TTC549 (cell line): ENCODE results near the gene PRKCE.

Source experiments
- FAIRE-seq: peaks from 2 replicates; lab custom pipeline; 2012; peaks lifted over from hg19 to GRCh38; lab: Jason Lieb, UNC

Gene PRKCE

DNA sequence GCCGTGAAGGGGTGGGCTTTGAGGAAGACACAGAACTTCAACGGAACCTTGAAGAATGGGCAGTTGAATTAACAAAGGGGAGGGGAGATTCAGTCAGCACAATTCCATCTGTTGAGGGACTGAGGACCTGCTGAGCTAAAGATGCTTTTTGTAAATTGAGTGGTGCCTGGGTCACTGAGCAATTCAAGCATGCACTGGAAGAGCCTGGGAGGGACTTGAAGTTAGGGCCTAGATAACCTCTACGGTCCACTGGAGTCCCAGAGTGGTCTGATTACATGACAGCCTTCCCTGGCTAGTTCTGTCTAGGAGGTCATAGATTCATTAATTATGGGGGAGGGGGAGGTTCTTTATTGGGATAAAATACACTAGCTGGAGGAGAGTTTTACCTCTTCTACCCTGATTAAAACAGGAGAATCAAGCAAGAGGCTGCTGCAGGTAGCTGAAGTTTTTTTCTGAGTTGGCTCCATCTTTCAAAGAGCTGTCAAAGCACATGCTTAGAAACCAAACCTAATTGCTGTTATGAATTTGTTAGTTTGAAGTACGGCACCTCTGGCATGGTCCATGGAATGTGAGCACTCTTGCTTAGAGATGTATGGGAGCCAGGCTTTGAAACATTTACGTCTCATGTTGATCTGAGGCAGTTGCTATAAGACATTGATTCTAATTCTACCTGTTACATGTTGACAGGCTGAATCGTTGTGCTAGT, 290.2 kb downstream of the PRKCE start:
- FAIRE-seq = no peak

DNA sequence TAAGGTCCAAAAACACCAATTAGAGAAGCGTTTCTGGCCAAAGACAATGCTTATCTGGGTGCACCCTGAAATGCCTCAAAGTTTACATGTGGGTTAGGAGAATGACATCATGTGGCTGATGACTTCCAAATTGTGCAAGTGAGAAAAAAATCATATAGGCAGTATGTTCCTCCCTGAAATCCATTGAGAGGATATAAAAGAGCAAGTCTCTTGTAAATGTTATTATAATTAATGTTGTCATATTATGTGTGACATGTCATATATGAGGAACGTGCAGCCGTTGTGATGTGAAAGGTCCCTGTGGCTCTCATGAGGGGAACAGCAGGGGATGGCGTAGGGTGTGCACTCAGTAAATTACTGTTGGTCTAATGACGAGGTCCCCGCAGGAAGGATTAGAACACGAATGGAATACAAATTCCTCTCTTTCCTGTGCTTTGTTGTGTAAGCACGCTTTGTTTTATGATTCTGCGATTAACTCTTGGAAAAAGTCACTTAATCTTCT, 290.8 kb downstream of the PRKCE start:
- FAIRE-seq = no peak

DNA sequence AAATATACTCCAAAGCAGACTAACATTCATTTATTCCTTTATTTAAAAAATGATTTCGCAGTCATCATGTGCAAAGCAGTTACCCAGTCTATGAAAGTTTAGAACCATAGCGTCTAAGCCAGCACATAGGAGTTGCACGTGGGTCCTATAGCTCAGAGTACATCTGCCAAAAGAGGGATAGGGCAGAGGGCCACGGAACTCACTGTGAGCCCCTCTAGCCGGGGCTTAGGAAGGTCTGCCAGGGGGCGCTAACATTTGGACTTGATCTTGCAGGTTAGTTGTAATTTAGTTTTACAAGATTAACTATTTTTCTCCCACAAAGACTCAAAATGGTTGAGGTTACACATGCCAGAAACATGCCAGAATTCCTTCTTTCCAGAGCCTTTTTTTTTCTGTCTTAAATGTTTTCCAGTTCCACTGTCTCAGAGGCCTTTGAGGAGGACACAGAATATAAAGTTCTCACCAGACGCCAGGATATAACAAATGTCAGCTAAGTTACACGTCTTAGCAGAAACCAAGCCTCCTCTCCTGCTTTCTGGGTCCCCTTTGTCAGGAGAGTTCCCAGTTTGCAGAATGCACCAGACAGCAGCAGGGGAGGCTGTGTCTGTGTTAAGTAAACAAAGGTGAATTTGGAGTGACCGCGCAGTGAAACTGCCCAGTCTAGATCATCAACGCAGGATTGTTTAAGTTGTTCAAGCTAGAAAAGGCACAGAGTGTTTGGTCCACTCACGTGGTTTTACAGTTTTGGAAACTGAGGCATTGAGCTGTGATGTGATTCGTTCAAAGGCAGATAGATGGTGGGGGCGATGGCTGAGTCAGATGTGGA, 292.0 kb downstream of the PRKCE start:
- no peak for FAIRE-seq

DNA sequence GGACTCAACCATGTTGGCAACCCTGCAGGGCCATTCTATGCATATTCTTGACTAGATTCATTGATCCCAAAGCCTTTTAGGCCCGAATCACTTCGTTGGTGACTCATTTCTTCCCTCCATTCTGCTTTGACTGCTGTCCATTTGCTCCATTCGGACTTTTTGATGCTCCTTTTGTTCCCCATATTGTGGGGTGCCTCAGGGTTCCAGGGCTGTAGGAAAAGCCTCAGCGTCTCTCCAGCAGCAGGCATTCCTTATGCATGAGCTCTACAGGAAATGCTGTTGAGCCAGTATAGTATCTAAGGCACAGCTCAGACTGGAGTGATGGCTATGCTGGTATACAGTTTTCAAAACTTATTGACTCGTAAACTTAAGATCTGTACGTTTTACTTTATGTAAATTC, 292.6 kb downstream of the PRKCE start:
- FAIRE-seq = no peak

DNA sequence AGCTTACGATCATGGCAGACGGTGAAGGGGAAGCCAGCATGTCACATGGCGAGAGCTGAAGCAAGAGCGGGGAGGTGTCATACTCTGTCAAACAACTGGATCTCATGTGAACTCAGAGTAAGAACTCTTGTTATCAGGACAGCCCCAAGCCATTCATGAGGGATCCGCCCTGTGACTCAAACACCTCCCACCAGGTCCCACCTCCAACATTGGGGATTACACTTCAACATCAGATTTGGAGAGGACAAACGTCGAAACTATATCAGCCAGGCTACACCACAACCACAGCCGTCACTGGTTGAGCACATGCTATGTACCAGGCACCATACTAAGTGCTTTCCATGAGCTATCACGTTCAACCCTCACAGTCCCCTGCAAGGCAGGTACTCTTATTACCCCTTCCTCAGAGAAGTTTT, 293.8 kb downstream of the PRKCE start:
- FAIRE-seq = no peak

DNA sequence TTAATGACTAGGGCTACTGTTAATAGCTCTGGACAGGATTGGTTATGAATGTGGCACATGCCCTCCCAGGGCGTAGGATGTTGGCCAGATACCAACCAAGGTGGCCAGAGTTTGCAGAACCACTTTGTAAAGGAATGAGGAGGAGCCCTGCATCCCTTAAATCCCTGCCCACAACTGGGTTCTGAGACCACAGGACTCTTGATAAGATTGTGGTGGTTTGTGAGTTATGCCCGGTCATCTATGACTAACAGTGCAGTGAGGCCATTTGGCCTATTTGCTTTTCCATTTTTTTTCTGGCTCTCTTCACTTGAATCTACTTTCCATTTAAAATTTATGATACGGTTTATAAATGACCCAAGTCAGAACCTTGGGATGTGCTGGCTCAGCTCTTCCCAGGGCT, 294.5 kb downstream of the PRKCE start:
- no peak for FAIRE-seq

DNA sequence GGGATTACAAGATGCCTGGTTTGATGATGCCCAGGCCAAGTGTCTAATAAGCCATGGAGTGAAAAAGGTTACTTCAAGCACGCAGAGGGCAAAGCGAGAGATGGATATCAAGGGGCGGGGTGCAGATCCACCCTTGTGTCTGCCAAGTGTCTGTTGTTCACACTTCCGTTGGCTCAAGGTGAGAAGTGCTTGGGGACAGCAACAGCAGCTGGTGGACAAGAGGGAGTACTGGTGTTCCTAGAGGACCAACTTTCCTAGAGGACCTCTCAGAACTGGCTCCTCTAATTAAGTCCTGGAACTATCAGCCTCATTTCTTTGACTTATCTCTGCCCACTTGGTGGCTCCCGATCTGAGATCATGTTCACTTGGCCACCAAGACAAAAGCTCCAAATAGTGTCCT, 299.1 kb downstream of the PRKCE start:
- FAIRE-seq = no peak

DNA sequence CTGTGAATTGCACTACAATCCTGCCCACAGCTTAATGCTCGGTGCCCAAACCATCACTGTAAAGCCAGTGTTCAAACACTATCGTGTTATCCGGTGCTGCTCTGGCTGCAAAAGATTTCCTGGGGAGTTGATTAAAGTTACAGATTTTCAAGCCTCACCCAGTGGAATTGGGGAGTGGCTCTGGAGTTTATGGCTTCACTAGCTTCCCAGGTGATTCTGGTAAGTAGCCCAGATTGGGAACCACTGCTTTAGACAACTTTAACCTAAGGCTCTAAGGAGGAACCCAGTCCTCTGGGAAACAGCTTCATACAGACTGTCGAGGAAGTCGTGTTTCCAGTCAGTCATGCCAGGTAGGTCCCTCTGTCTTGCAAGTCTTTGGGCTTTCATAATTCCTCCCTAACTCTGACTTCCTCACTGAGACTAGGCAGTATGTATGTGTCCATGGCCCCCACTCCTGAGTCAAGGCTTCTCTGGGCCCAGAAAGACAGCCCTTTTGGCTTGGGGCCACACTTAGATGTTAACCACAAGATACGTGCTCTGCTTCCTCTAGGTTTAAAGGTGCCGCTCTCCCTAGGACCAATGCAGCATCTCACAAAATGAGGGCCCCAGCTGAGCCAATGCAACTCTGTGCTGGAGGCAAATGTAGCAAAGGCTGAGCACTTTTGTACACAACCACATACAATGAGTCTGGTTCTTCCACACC, 299.7 kb downstream of the PRKCE start:
- FAIRE-seq = no peak

DNA sequence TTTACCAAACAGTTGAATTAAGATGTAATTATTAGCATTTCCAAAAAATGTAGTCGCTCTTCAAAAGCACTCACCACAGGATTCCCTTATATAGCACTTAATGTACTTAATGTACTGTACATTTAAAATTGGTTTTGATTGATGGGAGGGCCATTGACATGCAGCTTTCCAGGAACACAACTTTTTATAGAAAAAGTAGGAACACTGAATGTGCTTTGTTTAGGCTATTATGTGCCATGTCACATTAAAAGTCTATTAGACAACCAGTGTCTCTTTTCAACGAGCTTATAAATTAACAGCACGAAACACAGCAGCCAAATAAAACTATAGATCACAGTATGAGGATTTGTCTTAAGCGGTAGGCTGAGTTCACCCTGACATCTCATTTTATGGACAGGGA, 301.1 kb downstream of the PRKCE start:
- FAIRE-seq = no peak

DNA sequence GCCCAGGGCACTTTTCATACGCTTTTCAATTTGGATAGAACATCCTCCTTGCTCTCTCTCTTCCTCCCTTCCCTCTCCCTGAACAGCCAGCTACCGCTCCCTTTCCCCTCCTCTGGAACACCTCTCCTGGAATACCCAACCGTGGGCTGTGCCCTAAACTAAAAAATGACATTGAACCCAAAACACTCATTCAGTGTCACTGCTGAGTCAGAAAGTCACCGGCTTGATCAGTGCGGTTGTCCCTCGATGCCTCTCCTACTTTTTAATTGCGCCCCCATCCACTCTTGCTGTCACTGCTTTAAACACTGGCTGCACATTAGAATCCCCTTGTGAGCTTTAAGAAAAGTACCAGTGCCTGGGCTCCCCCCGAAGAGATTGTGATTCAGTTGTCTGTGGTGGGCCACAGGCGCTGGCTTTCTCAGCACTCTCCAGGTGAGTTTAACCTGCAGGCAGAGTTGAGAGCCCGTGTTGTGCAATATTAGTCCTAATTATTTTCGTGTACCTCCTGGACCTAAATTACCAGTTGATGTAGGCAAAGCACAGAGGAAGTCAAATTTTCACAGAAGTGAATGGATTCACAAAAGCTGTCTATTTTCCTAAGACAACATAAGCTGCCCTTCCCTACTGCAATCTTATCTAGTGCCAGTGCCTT, 302.0 kb downstream of the PRKCE start:
- no peak for FAIRE-seq

DNA sequence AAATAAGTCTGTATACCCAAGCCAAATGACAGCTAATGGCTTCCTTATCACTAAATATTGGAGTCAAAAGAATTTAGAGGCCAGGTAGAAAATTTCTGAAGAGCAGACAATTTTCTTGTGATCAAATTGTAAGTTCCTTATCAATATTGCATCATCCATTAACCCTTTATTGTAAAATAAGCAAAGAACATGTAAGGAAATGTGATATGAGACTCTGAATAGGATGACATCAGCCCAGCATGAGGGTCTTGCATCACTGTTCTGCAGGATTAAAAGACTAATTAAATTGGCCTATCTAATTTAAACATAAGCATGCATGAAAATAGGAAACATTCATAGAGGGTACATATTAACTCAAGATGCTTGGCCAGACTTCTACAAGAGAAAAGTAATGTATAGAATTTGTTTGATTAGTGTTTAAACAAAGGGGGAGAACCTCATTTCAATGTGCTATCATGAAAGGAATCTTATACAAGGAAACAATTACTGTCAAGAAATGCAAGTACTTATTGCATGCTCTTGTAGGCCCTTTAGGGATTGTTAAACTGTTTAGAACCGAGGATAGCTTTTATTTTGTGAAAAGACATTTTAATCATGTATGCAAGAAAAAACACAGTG, 302.9 kb downstream of the PRKCE start:
- no peak for FAIRE-seq

DNA sequence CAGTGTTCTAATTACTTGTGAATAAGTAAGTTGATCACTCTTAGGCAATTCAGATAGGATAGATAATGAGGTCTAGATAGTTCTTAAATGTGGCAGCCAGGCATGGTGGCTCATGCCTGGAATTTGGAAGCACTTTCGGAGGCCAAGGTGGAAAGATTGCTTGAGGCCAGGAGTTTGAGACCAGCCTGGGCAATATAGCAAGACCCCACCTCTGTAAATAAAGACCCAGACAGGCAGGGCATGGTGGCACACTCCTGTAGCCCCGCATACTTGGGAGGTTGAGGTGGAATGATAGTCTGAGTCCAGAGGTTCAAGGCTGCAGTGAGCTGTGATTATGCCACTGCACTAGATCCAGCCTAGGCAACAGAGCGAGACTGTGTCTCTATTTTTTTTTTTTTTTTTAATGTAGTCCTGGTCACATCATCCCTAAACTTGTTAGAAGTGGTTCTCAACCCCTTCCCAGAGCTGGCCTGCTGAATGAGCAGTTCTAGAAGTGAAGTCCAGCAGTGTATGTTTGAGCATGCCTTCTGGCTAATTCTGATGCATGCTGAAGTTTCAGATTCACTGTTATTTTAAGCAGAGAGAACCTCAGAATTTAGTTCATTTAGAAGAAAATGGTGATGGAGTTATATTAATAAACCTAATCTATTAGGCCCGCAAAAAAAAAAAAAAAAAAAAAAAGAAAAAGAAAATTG, 306.2 kb downstream of the PRKCE start:
- no peak for FAIRE-seq

DNA sequence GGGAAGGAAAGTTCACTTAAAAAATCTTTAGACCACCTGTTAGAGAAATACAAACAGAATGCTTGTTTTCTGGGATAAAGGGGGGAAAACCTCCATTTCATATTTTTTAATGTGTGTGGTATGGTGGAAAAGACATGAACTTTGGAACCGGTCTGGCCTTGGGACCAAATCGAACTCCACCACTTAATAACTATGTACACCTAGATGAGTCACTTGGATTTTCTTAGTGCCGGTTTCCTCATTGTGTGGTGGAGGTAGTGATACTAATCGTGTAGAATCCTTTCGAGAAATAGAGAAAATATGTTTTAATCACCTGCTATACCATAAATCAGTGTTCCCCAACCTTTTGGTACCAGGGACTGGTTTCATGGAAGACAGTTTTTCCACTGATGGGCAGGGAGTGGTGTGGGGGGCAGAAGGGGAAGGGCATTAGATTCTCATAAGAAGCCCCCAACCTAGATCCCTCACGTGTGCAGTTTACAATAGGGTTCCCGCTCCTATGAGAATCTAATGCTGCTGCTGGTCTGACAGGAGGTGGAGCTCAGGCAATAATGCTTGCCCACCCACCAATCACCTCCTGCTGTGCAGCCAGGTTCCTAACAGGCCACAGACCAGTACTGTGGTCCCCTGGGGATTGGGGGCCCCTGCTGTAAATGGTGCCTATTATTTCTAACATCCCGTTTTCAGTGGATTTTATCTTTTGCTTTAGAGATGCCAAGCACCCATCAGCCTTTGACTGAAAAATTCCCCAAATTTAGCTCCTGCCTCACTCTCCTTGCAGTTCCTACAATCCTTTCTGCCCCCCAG, 308.8 kb downstream of the PRKCE start:
- no peak for FAIRE-seq

DNA sequence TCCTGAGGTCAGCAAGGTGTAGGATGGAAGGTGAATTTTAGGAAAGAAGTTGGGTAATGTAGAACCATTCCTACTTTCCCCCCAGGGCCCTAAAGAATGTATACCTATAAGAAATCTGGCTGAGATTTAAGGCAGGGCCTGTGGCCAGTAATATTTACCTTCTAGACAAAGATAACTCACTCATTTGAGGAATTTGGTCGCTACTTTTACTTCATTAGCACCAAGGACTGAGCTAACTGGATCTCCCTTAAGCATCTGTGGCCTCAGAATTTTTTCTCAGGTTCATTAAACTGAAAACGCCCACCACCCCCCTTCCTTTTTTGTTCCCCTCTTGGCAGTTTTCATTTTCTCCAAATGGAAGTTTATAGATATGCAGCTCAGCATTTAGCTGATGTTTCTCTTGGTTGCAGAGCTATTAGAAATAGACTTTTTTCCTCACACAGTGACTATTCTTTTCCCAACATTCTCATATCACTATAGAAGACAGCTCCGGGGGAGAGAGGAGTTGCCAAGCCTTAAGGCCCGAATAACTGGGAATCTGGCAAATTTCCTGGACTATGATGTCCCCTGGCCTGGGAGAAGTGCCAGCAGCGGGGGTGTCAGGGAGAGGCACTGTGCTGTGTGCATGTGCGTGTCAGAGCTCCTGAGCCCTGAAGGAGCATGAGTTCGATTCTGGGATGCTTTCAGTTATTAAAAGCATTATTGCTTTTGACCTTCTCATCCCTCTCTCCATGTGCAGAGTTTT, 310.9 kb downstream of the PRKCE start:
- no peak for FAIRE-seq

DNA sequence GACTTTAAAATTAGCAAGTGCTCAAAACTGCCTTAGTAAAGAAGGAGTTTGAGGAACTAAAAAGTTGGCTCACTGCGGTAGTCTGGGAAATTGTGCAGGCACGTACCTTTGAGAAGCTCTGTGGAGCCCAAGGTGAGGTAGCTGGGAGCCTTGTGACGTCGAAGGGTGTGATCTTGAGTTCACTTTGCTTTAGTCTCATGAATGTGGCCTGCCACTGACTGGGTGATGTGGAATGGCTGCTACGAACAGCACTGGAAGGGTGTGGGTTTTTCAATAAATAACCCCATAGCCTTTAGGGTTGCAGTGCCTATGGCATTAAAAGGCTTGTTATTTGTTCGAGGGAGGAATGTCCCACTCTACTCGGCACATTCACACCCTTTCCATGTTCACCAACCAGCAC, 312.3 kb downstream of the PRKCE start:
- FAIRE-seq = no peak

DNA sequence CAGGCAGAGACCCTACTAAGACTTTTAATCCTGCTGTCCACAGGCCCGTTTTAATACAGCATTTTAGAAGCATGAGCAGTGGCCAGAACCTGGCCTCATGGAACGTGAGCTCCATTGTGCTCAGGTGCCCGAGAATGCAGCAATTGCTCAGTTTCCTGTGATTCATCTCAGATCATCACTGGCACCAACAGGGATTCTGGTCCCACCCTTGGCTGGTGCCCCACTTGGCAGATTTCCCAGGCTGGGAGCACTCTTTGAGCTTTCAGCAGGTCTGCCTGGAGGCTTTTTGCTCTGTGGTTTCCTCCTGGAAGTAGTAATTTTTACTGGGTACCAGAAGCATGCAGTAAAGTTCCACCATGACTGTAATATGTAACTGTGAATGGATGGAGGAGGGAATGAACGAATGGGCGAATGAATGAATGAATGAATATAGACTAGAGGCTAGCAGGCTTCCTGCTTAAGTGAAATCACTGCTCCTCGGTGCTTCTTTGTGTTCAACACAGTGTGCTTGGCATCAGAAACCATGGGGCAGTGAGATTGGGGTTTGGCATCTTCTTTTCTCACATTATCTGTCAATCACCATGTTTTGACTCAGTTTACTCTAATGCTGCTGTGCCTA, 312.9 kb downstream of the PRKCE start:
- no peak for FAIRE-seq

DNA sequence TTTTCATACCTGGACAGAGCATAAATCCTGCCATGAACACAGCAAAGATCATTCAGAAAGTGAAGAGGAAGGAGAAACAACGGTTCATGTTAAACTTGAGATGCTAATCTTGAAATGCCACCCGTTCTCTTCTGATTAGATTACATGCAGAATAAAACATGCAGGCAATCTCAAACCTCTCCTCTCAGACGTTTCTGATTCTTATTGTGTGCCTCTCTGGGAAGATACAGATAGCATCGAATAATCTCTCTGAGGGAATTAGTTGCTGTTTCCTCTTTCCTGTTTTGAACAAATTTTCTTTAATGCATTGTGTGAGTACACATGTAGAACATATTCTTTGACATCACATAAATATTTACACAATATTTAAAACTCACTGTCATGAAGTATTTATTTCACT, 313.4 kb downstream of the PRKCE start:
- no peak for FAIRE-seq

DNA sequence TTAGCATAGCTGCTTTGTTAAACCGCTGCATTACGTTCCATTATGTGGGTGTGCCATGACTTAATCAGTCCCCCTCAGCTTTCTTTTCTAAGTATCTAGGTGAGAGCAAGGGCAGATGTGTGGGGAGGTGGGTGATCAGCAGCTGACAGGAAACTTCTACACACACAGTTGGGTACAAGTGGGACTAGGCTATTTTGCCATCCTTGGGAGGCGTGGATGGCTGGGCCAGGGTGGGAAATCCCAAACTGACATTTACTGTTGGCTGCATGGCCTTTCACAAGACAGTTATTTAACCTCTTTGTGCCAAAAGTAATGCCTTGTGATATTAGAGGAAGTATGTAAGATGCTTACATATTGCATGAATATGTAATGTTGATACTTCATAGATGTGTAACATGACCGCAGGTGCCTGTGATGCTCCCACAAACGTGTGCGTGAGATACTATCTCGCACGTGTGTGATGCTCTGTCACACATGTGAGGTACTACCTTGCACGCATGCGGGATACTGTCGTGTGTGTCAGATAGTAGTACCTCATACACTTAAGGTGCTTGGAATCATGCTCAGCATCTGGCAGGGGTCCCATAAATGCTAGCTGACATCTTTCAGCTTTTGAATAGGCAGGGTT, 314.5 kb downstream of the PRKCE start:
- no peak for FAIRE-seq
